ENCODE data around the gene TCERG1L.
"Not testable (repeated sequence)": the region's sequence is repeated elsewhere in the genome, so short reads cannot be mapped to it uniquely, and the experiment has no call there.

Gene TCERG1L

DNA sequence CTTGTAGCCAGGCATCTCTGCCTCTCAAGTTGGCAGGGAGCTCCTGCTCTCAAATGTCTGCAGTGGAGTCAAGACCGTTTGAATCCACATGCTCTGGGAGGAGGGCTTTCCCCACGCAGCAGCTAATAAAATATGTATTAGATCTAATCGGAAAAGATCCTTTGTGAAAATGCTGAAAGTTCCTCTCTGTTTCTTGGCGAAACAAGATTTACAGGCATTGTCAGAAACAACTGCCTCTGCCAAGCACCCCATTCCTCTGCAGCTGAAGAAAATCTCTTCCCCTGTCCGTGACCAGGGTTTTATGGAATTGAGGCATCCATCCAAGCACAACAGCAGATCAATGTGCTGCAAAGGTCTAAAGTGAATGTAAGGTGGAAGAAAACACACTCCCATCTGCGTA is 165.8 kb downstream of the TCERG1L start:
- no peak for DNase-seq (ENCODE audit: low read depth in 2 of 2)

DNA sequence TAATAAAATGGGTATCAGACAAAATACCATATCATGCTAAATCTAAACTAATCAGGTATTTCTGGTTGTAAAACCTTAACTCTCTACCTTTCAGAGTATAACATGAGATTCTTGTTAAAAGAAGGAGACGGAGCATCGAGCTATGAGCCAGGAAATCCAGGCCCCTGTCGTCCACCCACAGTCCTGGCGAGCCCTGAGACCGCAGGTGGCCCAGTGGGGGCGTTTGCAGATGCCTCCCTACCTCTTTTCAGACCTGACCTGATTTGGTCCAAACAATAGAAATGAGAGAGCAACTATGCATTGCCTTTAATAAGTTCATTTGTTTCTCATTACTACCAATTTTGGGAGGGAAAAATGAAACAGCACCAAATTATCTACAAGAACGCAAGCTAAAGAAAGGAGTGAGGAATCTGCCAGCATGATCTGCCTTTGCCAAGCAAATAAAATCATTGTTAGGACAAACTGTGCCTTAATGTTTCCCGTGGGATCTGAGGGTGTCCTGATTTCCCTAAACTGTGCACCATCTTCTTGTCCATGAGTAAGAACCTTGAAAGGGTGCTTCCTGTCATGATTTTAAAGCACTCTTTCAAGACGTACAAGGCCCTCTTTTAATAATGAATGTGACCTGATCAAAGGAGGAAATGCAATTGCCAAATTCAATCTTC is 166.7 kb downstream of the TCERG1L start:
- no peak for DNase-seq (ENCODE audit: low read depth in 2 of 2)

DNA sequence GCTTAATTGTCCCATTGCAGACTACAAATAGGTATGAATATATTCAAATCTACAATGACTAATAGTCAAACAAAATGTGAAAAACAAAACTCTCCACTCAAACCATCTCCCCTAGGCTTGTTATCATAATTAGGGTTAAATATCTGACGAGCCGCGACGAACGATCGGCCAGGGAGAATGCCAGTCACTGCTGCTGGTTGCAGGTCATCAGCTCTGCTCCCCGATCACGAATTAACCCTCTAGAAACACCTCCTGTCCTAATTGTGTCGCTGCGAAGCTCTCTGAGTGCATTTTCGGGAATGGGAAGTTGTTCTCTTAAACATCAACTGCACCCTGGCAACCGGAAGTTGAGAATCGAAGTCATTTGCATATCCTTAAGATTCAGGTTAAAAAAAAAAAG is 167.3 kb downstream of the TCERG1L start:
- no peak for DNase-seq (ENCODE audit: low read depth in 2 of 2)

DNA sequence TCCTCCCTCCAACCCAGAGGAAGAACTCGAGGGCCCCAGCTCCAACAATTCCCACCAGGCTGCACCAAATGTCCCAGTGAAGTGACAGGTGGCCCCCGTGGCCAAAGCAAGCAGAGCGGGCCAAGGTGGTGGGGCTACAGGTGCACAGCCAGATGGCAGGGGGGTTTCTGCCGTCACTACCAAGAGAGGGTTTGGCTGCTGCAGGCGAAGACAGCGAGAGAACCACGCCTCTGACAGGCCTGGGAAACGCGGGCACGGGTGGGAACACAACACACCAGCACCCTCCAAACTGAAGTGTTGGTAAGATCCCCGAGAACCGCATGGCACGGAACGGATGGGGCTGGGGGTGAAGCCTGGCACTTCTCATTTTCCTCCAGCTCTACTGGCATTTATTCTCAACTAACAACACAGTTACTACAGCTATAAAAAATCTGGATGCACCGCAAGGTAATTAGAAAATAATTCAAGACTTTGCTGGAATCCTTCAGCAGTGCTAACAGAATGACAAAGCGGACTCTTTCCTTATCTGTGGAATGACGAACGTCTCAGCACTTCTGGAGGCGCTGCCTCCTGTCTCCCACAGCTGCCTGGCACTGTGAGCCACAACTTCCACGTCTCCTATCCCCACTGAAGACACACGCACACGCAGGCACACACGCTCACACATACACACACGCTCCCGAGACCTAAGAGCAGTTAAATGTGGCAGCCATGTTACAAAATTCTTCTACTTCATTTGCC is 167.9 kb downstream of the TCERG1L start:
- DNase-seq (ENCODE audit: low read depth in 2 of 2), result no peak

DNA sequence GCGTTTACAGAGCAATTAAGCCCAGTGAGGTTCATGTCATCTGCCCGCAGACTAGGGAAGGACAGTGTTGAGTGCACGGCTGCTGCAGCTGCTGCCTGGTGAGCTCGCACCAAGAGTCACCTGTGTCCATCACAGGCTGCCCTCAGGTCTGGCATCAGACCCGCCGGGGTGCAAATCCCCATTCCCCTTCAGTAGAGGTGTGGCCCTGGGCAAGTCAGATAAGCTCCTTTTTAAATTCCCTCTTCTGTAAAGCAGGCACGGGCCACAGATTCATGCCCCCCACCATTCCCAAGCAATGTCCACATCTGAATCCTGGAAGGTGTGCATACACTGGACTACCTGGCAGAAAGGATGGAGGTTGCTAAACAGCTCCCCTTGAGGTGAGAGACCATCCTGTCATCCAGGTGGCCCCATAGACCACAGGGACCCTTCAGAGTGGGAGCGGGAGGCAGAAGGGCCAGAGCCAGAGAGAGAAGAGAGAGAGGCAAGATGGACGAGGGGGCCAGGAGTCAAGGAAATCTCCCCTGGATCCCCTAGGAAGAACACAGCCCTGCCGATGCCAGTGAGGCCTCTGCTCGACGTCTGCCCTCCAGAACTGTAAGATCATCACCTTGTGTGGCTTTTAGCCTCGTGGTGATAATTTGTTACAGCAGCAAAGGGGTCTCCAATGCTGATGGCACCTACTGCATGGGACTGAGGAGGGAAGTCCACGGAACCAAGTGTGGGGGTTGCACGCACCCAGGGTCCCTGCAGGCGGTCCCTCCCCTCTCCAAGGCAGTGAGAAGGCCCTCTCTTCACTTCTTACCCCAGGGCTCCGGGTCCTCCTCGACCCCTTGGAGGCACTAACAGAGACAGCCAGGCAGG is 168.8 kb downstream of the TCERG1L start:
- DNase-seq (ENCODE audit: low read depth in 2 of 2), result no peak

DNA sequence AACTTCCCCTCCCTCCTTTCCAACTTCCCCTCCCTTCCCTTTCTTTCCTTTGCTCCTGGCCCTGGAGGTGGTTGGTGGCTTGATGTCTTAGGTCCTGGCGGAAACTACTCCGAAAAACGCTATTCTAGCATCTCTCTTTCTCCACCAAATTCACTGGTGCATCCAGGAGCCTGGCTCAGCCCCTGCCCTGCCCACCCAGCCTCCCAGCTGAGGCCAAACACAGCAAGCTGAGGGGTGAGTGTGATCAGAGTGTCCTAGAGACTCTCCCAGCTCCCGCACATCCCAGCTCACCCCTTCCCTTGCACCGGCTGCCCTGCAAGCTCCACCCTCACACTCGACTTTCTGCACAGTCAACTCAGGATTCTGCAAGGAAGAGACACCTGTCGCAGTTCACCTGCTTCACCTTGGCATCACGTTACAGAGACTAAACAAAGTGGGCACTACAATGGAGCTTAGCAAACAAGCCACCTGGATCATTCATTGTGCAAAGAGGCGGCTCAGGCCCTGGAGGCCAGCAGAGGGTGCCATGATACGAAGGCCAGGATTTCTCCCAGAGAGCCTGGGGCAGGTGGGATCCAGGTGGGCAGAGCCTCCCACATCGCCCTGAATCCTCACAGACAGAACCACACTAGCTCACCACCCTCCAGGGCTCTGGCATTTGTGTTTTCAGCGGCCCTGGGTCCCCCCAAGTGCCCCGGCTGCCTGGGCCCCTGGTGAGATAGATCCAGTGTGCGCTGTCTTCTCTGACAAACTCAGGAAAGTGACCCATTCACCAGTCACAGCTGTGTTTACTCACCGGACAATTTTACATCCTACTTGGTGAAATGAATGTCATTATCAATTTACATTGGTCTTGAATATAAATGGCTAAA is 169.6 kb downstream of the TCERG1L start:
- DNase-seq (ENCODE audit: low read depth in 2 of 2), result no peak

DNA sequence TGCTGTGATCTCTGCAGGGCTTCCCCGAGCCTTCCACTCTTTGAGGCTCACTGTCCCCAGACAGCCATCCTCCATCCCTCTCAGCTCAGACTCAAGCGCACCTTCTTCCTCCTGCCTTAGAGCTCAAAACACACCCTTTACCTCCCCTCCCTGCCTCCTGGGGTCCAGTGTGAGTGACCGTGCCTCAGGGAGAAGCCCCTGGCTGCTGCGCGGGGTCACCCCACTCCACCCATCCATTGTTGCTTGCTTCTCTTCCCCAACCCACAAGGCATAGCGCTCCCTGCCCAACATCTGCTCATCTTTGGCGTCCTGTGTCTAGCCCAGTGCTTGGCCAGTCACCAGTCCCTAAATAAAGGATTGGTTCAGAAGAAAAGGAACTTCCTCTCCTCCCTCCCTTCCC is 170.3 kb downstream of the TCERG1L start:
- DNase-seq (ENCODE audit: low read depth in 2 of 2), result no peak

DNA sequence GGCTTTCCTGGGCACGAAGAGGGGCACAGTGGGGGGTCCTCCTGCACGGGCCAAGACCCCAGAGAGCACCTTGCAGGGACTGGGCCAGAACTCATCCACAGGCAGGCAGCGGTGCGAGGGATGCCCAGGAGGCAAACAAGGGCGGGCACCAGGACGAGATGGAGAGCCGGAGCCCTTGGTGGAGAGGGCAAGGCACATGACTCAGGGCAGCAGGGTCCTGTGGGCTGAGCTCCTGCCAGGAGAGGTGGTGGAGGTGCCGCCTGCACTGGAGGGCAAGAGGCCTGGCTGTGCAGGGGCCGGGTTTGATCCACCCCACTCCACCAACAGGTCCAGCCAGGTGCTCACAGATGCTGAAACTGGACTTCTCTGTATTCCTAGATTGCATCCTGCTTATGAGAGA is 170.9 kb downstream of the TCERG1L start:
- no peak for DNase-seq (ENCODE audit: low read depth in 2 of 2)

DNA sequence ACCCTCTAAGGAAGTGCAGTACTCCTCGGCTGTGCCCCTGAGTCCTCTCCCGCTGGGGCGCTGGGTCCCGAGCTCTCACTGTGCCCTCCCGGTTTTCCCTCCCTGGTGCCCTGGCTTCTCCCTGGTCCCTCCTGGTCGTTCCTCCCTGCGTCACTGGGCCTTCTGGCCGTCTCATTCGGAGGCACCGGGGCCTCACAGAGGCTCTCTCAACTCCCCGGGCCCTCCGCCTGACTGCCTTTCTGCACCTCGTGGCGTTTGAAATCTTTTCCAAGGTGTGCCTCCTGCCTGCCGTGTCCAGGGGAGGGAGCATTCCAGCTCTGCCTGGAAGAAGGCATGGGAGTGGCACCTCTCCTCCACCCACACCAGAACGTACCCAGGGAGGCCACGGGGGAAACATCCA is 174.3 kb downstream of the TCERG1L start:
- DNase-seq (ENCODE audit: low read depth in 2 of 2), result no peak

DNA sequence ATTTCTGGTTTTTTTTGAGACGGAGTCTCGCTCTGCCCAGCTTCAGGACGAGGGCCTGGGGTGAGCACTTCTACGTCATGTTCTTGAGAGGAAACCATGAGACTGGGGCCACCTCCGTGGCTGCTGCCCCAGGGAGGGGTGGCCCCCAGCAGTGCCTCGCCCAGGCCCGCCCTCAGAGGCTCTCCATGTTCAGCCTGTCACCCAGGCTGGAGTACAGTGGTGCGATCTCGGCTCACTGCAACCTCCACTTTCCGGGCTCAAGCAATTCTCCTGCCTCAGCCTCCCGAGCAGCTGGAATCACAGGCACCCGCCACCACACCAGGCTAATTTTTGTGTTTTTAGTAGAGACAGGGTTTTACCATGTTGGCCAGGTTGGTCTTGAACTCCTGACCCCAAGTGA is 175.2 kb downstream of the TCERG1L start:
- not testable (repeated sequence) for DNase-seq (ENCODE audit: low read depth in 2 of 2)

DNA sequence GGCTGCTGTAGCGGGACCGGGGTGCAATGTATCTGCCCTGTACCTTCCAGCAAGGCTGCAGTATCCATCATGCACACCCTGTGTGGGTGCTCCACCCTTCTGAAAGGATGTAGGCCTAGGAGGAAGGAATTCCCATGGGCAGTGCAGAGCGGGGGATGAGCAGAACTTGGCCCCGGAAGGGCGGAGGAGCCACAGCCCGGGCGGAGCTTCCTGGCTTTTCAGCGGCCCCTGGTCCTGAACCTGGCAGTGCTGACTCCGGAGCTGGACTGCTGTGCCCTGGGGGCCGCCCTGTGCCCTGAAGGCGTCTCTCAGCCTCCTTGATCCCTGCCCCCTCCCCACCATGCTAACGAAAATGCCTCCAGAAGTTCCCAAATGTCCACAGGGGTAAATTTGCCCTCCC is 175.8 kb downstream of the TCERG1L start:
- no peak for DNase-seq (ENCODE audit: low read depth in 2 of 2)

DNA sequence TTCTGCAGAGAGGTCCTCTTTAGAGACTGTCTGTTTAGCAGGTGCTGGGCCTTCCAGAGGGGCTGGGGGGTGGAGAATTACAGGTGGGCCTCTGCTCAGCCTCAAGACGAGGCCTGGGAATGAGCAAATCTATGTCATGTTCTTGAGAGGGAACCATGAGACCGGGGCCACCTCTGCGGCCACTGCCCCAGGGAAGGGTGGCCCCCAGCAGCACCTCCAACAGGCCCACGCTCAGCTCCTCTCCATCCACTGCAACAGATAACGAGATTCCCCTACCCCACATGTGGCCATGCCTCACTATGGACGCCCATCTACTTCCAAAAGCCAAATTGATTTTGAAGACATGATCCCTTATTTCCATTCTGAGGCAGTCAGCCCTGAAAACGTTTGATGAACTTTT is 176.9 kb downstream of the TCERG1L start:
- no peak for DNase-seq (ENCODE audit: low read depth in 2 of 2)

DNA sequence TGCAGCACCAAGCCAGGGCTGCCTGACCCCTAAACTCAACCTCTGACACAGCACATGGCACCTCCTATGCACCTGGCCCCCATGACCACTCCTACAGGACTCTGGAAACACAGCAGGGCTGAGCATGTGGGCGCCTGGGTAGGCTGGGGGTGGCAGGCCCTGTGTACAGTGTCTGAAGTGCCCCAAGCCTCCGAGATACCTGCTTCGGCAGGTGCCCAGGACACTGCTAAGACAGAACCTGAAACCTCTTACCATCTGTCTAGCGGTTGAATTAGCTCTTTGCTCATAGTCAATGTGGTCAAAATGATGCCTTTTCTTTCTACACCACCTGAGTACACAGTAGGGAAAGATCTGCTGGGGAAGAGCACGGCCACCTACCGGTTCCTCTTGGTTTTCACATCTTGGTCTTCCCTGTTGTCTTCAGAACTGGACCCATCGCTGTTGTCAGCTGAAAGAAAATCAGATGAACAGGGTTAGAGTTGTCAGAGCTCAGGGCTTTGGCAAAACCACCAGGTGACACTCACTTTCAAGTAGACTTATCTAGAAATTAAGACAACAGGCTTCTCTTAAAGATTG is 177.4 kb downstream of the TCERG1L start:
- no peak for DNase-seq (ENCODE audit: low read depth in 2 of 2)

DNA sequence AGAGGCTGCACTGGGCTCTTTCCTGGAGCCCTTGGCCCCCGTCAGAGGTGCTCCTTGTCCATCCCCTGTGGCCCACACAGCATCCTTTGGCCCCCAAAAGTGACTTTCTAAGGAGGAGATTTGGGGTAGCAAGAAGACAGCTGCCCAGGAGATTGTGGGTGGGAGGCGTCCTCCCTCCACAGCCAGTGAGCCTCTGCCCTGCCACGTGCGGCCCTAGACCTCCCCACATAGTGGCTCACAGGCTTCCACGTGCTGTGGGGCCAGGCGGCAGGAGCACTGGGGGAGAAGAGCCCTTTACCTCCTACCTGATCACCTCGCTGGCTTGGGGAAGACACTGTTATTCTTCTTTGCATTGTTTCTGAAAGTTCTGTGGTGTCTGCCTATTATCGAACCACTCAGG is 178.8 kb downstream of the TCERG1L start:
- no peak for DNase-seq (ENCODE audit: low read depth in 2 of 2)

DNA sequence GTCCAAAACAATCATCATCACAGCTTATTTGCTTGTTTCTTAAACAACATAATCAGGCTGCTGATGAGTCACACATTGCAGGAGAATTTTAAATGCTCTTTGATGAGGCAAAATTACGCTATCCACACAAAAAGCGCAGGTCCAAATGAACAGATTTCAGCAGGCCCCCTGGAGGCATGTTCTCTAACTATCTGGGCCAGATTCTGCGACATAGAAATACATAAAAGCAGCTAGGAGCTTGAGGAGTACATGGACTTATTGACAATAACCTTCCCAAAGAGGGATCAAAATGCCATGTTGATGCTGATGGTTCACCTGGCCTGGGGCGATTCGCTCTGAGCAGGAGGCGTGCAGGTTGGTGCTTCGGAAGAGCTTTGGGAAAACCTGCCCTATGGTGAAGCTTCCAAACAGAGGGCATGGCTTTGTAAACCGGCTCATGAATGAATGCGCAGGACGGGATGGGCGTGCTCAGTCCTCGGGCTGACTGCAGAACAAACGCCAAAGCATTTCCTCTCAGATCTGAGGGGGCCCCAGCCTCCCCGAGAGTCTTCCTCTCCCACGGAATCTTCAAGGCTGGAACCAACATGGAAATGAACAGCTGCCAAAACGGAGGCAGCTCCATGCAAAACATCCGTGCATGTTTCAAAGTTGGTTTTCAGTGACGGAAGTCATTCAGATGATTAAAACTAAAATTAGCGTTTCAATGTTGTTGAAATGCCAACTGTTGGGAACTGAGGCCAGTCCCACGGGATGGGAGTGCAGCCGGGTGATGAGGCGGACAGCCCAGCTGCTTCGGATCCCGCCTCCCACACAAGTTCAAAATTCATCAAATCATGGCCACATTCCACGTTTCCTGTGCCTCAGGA is 179.6 kb downstream of the TCERG1L start:
- no peak for DNase-seq (ENCODE audit: low read depth in 2 of 2)

DNA sequence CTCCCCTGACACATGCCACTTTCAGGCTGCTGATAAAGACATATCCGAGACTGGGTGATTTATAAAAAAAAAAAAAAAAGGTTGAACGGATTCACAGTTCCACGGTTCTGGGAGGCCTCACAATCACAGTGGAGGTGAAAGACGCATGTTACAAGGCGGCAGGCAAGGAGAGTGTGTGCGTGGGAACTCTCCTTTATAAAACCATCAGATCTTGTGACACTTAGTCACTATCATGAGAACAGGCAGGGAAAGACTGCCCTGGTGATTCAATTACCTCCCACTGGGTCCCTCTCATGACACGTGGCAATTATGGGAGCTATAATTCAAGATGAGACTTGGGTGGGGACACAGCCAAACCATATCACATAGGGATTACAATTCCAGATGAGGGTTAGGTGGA is 181.5 kb downstream of the TCERG1L start:
- no peak for DNase-seq (ENCODE audit: low read depth in 2 of 2)

DNA sequence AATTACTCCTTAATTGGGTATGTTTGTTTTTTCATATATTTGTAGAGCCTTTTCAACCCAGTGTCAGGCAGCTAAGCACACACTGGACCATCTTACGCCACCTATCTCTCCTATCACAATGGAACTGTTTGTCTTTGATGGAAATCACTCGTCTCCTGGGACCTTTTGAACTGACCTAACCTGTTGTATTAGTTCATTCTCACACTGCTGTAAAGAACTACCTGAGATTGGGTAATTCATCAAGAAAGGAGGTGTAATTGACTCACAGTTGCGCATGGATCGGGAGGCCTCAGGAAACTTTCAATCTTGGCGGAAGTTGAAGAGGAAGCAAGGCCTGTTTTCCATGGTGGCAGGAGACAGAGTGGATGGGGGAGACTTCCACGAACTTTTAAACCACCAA is 182.0 kb downstream of the TCERG1L start:
- no peak for DNase-seq (ENCODE audit: low read depth in 2 of 2)

DNA sequence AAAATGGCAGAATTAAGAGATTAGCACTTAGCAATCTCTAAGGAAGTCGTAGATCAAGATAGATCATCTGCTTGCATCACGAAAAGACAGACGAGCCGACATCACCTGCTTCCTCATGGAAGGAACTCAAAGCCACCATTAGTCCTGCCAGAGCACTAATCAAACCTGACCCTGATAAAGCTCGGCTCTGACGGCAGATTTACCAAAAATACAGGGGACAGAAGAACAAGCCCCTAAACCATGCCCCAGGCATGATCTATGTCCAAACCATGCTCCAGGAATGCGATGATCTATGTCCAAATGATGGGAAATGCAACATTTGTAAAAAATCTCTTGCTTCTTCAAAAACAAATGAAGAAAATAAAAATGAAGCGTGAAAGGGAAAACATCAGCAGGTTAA is 182.8 kb downstream of the TCERG1L start:
- no peak for DNase-seq (ENCODE audit: low read depth in 2 of 2)

DNA sequence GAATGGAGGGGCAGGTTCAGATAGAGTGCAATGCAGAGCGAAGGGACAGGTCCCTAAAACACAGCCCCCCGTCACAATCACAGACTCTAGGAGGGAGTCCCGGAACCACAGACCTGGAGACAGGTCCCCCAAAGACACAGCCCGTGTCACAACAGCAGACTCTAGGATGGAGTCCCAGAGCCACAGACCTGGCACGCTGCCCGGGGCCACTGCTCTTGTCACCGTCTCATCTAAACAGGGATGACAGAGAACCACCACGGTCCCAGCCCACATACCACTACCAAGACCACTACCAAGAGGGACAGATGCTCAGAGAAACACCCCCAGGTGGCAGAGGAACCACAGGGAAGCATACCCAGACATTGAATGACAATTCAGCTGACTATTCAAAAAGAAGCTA is 183.9 kb downstream of the TCERG1L start:
- DNase-seq (ENCODE audit: low read depth in 2 of 2), result no peak

DNA sequence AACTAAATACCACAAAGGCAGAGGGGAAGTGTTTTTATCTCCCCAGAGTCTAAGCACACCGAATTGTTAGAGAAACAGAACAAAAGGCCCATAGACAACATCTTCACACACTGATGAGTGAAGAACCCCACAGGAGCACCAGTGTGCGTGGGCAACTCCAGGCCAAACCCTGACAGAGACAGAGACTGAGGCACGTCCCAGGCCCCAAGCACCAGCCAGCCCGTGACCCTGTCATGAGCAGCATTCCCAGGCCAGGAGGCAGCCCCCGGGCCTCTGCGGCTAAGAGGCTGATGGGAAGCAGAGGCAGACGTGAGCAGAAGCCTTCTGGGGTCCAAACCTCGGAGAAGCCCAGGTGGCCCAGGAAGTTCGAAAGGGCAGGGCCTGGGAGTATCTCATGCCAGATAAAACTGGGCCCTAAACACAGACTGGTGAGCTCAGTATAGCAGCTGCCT is 184.4 kb downstream of the TCERG1L start:
- no peak for DNase-seq (ENCODE audit: low read depth in 2 of 2)

Data from stimulated activated CD4-positive, alpha-beta T cell treated with anti-CD3 and anti-CD28 coated beads, Interleukin-12 subunit alpha, Interleukin-12 subunit beta, amount 100 ng/mL, for 24 hours (primary cell).